Parathyroid adenoma (tissue), 2 donors: Measurements from ENCODE around the gene RAB6A.
A peak's percentile ranks its signal among the peaks of the same experiment; 100 is the strongest.

Experiments used
- H2AFZ ChIP-seq: fragments of 300-600 bp; sonication (generic); one replicate; pipeline ENCODE4 v1.7.0; 2017; ENCODE audit warnings: antibody characterized with exemption, mild to moderate bottlenecking
- H3K27ac ChIP-seq: fragments of 300-600 bp; sonication (generic); one replicate; pipeline ENCODE4 v1.7.0; 2017
- H3K27me3 ChIP-seq: fragments of 300-600 bp; sonication (generic); one replicate; pipeline ENCODE4 v1.7.0; 2017; ENCODE audit warnings: low read length; ENCODE audit not compliant: control insufficient read depth, insufficient read depth
- H3K36me3 ChIP-seq: fragments of 300-600 bp; sonication (generic); one replicate; pipeline ENCODE4 v1.7.0; 2017; ENCODE audit warnings: low read length; ENCODE audit not compliant: control insufficient read depth, insufficient read depth
- H3K4me1 ChIP-seq: fragments of 300-600 bp; sonication (generic); one replicate; pipeline ENCODE4 v1.7.0; 2017; ENCODE audit warnings: control low read depth
- H3K4me2 ChIP-seq: fragments of 300-600 bp; sonication (generic); one replicate; pipeline ENCODE4 v1.7.0; 2017; ENCODE audit warnings: low read length
- H3K4me3 ChIP-seq: fragments of 300-600 bp; sonication (generic); one replicate; pipeline ENCODE4 v1.7.0; 2017; ENCODE audit warnings: low read depth, low read length
- H3K79me2 ChIP-seq: fragments of 300-600 bp; sonication (generic); one replicate; pipeline ENCODE4 v1.7.0; 2017; ENCODE audit warnings: control low read depth
- H3K9ac ChIP-seq: fragments of 300-600 bp; sonication (generic); one replicate; pipeline ENCODE4 v1.7.0; 2017; ENCODE audit warnings: mild to moderate bottlenecking
- H3K9me3 ChIP-seq: fragments of 300-600 bp; sonication (generic); one replicate; pipeline ENCODE4 v1.7.0; 2017; ENCODE audit warnings: low read length; ENCODE audit not compliant: control insufficient read depth
- TF ChIP-seq, protein P1 (sequence below): fragments of 300-600 bp; sonication (generic); IDR thresholded peaks from one replicate; pipeline ENCODE4 v1.7.0; 2017; ENCODE audit warnings: antibody characterized with exemption, mild to moderate bottlenecking
- donor health status: primary hyperparathyroidism.

Gene RAB6A

DNA sequence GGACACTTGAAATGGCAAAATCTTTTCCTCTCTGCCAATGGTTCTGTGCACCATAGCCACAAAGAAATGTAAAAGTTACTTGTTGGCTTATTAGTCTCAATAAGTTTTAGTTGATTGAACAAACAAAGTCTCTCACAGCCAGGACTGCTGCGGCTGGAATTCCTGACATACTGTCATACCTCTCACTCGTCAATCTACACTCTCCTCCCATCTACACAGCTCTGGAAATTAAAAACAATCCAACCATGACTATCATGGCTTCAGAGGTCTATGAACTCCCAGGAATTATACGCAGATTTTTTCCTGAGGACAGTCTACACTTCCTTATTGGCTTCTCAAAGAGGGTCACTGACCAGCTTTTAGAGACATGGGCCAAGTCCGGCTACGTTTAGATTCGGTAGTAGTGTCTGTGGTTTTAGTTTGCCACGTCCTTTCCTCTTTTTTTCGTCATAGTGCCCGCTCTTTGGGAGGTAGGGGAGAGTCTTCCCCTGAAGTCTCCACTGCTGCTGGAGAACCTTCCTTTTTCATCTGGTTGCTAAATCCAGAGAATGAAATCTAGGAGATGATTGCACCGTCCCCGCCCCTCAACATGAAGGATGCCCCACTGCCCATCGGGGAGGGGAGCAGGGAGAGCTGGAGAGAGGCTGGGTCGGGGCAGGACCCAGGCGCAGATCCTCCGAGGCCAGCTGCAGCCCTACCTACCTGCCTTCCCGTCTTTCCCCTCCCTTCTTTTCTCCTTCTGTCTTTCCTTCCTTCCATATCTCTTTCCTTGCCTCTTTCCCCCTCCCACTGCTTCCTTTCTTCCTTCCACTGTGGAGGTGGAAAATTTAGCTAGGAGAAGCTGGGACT lies 115.5 kb downstream of the RAB6A start:
- no peak overlapping the region for H3K27ac ChIP-seq
- no peak overlapping the region for H3K9ac ChIP-seq
- H3K4me3 ChIP-seq = no peak overlapping the region

GRCh38 chr11:73641668-73642067 lies 119.2 kb downstream of the RAB6A start:
- Histone ChIP-seq H3K27ac (no peak overlapping the region), H3K27me3 (no peaks in the 10 kb centered on the region), H3K4me2 (no peak overlapping the region), H2AFZ (no peak overlapping the region), H3K79me2 (no peaks in the 10 kb centered on the region), H3K4me3 (no peak overlapping the region), H3K9ac (no peak overlapping the region), H3K4me1 (no peaks in the 10 kb centered on the region), H3K36me3 (no peaks in the 10 kb centered on the region), H3K9me3 (no peaks in the 10 kb centered on the region)
- TF ChIP-seq, protein P1, sequence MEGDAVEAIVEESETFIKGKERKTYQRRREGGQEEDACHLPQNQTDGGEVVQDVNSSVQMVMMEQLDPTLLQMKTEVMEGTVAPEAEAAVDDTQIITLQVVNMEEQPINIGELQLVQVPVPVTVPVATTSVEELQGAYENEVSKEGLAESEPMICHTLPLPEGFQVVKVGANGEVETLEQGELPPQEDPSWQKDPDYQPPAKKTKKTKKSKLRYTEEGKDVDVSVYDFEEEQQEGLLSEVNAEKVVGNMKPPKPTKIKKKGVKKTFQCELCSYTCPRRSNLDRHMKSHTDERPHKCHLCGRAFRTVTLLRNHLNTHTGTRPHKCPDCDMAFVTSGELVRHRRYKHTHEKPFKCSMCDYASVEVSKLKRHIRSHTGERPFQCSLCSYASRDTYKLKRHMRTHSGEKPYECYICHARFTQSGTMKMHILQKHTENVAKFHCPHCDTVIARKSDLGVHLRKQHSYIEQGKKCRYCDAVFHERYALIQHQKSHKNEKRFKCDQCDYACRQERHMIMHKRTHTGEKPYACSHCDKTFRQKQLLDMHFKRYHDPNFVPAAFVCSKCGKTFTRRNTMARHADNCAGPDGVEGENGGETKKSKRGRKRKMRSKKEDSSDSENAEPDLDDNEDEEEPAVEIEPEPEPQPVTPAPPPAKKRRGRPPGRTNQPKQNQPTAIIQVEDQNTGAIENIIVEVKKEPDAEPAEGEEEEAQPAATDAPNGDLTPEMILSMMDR = no peak

More for the DNA sequence above, 115.5 kb downstream of the RAB6A start:
- Histone ChIP-seq H3K27me3 (no peaks in the 10 kb centered on the region), H2AFZ (no peak overlapping the region), H3K4me1 (no peaks in the 10 kb centered on the region), H3K9me3 (no peaks in the 10 kb centered on the region), H3K36me3 (no peaks in the 10 kb centered on the region), H3K4me2 (no peak overlapping the region), H3K79me2 (no peaks in the 10 kb centered on the region)
- TF ChIP-seq, protein P1 = no peak

DNA sequence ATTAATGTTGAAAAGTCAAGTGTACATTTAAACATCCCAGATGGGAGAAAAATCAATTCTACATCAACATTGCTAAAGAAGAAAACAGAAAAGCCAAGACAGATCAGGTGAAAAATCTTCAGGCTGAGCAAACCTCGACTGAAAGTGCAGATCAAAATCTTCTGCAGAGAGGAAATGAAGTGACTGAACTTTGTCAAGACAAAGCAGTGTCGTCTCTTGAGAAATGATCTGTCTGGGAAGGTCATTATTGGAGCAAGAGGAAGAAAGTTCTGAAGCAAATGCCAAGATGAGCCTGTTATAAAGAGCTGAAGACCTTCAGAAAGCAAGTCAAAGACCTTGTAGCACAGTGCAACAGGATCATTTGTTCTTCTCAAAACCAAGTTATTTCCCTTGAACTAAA lies 120.3 kb downstream of the RAB6A start:
- Histone ChIP-seq H3K4me2 (no peak overlapping the region), H3K4me1 (no peaks in the 10 kb centered on the region), H3K9me3 (no peaks in the 10 kb centered on the region), H3K79me2 (no peaks in the 10 kb centered on the region), H3K36me3 (no peaks in the 10 kb centered on the region), H3K9ac (no peak overlapping the region), H2AFZ (peak overlapping the region; percentile 13), H3K27me3 (no peaks in the 10 kb centered on the region), H3K27ac (no peak overlapping the region), H3K4me3 (no peak overlapping the region)
- TF ChIP-seq, protein P1 = no peak

DNA sequence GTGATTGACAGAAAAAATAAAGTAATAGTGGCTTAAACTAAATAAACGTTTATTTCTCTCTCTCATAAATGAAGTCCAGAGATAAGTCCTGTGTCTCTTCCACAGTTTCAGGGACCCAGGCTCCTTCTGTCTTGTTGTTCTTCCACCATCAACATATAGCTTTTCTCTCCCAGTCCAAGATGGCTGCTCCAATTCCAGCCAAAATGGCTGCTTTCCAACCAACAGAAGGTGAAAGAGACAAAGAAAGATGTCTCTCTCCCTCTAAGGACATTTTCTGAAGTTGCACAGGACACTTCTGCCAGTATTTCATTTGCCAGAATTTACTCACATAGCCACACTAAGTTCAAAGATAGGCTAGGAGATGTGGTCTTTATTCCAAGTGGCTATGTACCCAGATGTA lies 123.9 kb downstream of the RAB6A start:
- no peaks in the 10 kb centered on the region for H3K9me3 ChIP-seq
- H3K4me1 ChIP-seq = no peaks in the 10 kb centered on the region
- H3K36me3 ChIP-seq = no peaks in the 10 kb centered on the region
- H2AFZ ChIP-seq = no peak overlapping the region
- H3K4me3 ChIP-seq = no peak overlapping the region
- TF ChIP-seq, protein P1 = no peak
- H3K27me3 ChIP-seq = no peaks in the 10 kb centered on the region
- no peak overlapping the region for H3K27ac ChIP-seq
- H3K4me2 ChIP-seq = no peak overlapping the region
- no peaks in the 10 kb centered on the region for H3K79me2 ChIP-seq
- H3K9ac ChIP-seq = no peak overlapping the region

- Histone ChIP-seq H3K79me2 (no peaks in the 10 kb centered on the region), H3K4me3 (no peak overlapping the region), H3K9me3 (no peaks in the 10 kb centered on the region)
Measured at GRCh38 chr11:73636249-73636648, 124.6 kb downstream of the RAB6A start.

More at GRCh38 chr11:73636249-73636648, 124.6 kb downstream of the RAB6A start:
- H3K4me1 ChIP-seq = no peaks in the 10 kb centered on the region
- no peak overlapping the region for H3K9ac ChIP-seq
- H3K27ac ChIP-seq = no peak overlapping the region
- TF ChIP-seq, protein P1 = no peak
- no peaks in the 10 kb centered on the region for H3K36me3 ChIP-seq
- no peak overlapping the region for H3K4me2 ChIP-seq
- no peak overlapping the region for H2AFZ ChIP-seq
- no peaks in the 10 kb centered on the region for H3K27me3 ChIP-seq
